ENCODE results near the gene KLHL30.

The KLHL30 gene

DNA sequence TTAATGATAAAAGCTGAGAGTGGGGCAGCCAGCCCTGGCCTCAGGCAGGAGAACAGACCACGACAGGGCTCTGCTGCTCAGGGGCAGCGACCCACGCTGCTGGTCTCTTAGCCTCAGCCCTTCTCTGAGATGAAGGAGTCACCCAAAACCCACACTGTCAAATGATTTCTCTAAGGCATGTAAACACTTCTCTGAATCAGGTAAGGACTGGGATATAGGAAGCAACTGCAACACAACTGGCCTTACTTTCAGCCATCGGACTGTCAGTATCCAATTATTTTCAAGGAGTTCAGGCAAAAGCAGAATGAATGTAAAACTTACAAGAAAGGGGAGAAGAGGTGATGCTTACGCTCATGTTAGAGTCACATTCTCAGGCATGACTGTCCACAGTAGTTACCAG is 42.1 kb downstream of the KLHL30 start:
- no peak for DNase-seq (ENCODE audit: low spot score)

DNA sequence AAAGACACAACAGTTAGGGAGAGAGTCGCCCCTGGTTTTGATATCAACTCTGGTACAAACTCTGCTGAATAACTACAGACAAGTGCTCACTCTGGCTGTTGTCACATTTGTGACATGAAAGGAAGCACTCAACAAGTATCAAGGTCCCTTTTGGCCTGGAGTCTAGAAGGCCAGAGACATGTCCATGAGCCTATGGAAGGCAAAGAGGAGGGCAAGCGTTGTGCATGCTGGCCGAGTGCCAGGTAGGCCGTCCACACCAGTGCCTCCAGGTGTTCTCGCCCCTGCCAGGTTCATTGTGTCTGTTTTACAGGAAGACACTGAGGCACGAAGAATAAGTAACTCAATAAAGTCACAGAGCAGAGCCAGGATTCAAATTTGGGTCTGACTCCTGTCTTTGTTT is 43.9 kb downstream of the KLHL30 start:
- no peak for DNase-seq (ENCODE audit: low spot score)

DNA sequence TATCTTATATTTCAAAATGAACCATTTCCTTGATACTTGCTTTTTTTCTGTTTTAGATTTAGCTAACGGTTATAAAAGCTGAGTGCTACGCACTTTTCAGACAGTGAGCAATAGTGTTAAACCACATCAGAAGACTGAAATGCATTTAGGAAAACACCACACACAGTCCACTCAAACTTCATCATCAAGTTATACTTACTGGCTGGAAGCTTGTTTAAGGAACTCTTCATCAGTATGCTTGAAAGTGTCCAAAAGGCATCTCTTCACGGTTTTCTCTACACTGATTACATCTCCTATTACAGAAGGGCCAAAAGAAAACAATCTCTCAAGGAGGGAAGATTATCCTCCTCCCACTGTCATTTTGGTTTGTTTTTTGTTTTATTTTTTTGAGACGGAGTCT is 45.4 kb downstream of the KLHL30 start:
- DNase-seq (ENCODE audit: low spot score): no peak

DNA sequence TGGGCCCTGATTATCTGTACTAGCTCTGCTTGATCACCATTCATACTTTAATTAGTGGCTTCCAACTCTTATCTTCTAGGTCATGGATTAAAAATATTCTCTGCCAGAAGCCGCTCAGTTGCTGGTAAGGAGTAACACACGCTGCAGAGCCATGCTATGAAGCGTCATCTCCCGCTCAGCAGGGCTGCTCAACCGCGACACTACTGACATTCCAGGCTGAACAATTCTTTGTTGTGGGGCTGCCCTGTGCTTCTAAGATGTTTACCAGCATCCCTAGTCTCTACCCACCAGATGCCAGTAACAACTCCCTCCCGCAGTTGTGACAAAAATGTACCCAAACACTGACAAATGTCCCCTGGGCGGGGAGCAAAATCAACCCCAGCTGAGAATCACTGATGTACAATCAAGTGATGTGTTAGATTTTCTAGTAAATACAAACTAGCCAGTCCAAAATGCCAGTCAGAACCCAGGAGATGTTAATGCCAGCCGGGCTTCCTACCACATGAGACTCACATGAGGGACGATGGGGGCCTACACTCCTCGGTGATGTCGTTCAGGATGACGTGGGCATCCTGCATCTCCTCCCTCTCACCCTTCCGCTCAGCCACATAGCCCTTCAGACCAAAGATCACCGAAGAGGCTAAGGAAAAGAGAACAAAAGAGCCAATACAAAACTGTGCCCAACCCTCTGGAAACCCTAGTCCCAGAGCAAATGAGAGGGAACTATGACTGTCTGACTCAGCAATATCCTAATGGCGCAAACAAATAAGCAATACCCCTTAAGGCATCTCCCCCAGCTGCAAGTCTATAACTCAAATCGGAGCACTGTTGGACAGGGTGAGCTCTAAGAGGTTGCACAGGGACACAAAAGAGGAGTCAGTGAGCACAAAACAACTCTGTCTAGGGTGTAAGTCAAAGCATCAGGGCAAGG is 49.4 kb downstream of the KLHL30 start:
- DNase-seq (ENCODE audit: low spot score): no peak

DNA sequence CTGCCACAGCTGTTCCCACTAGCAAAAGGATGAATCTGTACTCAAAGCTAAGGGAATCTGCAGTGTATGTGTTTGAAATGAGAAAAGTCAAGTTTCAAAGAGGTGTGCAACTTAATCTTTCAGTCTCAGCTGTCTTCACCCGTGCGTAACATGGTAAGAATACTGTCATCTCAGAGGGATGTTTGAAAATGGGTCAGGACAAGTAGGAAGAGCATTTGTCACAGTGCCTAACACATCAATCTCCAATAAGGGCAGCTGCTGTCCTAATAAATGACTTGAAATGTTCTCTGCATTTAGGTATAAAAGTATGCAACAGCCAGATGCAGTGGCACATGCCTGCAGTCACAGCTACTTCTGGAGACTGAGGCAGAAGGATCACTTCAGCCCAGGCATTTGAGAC is 52.0 kb downstream of the KLHL30 start:
- no peak for DNase-seq (ENCODE audit: low spot score)
